IPS-18c (cell line): ENCODE results near the gene CCDC91.
A peak's percentile ranks its signal among the peaks of the same experiment; 100 is the strongest.

Experiments
- H3K4me3 ChIP-seq: 2 replicates; pipeline ENCODE4 v1.7.0; 2013; ENCODE audit warnings: low read depth, mild to moderate bottlenecking, low read length, moderate library complexity; ENCODE audit not compliant: insufficient read depth
- H3K9me3 ChIP-seq: one replicate; pipeline ENCODE4 v1.6.1; 2013; ENCODE audit warnings: mild to moderate bottlenecking, low read length, moderate library complexity; ENCODE audit not compliant: control insufficient read depth, insufficient read depth

Gene CCDC91, protein sequence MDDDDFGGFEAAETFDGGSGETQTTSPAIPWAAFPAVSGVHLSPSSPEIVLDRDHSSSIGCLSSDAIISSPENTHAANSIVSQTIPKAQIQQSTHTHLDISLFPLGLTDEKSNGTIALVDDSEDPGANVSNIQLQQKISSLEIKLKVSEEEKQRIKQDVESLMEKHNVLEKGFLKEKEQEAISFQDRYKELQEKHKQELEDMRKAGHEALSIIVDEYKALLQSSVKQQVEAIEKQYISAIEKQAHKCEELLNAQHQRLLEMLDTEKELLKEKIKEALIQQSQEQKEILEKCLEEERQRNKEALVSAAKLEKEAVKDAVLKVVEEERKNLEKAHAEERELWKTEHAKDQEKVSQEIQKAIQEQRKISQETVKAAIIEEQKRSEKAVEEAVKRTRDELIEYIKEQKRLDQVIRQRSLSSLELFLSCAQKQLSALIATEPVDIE

DNA sequence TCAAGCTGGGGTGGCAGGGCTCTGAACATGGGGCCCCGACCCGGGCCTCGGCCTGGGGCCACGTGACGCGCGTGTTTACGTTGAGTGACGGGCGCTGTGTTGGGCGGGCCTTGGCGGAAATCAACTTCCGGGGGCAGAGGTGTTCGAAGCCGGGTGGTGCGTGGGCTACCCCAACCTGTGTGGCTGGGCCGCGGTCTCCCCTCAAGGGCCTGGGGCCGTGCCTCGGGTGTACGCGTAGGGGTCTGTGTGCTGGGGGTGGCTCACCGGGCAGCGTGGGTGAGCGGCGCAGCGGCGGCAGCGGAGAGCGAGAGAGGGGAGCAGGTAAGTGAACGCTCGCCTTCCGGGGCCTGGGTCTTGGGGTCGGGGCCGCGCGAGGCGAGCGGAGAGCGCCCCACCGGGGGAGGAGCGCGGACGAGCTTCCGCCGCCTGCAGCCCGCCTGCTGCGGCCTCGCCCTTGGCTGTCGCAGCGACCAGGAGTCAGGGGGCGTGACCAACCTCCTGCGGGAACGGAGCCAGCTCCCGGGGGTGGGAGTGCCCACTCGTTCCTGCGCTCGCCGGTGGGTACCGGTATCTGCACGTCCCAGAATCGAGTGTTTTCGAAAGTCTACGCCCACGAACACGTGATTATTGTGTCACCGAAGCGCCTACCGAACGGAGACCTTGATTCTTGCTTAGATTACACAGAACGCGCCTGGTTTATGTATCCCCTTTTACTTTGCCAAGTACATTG lies at the start of gene CCDC91:
TSS of gene CCDC91 (plus strand) at position 136 of the 730 bp plus-strand sequence. CDS start 66,760 bp downstream, outside the sequence.
- Histone ChIP-seq H3K9me3 (no peaks in the 10 kb centered on the region), H3K4me3 (peak within 1 kb of the TSS; percentile 78)

DNA sequence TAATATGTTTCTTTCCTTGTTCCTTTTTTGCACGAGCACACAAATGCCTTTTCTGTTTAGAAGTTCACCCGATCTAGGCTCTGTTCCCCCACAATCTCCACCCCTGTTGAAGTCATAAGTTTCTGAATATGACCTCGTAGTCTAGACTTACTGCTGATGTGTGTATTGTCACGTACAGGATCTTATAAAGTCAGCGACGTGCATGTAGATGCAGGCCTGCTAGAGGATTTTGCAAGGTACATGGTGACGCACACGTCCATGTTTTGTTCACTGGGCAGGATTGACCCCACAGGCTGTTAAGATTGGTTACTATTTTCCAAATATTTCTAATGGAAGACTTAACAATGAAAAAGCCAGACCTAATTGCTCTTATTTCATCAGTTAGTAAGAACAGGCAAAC lies 46.2 kb upstream of the CCDC91 start:
- Histone ChIP-seq H3K4me3 (no peak overlapping the region), H3K9me3 (no peaks in the 10 kb centered on the region)

DNA sequence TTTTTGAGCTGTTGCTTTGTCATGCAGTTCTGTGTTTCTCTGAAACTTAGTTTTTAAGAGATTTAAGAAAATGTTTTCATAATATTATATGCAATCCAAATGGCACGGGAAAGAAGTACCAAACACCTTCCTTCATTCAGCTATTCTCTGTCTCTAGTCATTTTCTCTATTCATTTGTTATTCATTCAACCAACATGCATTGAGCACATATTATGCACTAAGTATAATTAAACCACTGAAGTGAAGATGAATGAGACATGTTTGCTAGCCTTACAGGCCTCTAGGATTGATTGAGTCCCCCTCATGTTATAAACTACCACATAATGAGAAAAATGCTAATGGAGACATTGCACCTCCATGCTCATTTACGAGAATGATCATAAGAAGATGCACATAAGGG lies 45.7 kb upstream of the CCDC91 start:
- Histone ChIP-seq H3K9me3 (no peaks in the 10 kb centered on the region), H3K4me3 (no peak overlapping the region)

DNA sequence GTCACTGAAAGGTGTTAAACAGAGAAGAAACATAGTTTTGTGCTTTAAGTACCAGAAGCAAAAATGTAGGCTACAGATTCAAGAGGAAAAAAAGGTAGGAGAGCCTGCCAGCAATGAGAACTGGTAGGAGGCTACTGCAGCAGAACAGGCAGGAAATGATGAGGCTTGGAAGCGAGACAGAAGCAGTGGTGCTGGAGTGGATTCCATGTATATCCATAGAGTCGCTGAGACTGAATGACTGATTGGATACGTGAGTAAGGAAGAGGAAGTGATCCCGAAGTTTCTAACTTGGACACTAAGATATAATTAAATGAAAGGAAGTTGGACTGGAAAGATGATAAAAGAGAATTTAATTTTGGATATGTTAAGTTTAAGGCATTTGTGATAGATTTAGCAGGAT lies 45.0 kb upstream of the CCDC91 start:
- Histone ChIP-seq H3K4me3 (no peak overlapping the region), H3K9me3 (no peaks in the 10 kb centered on the region)

DNA sequence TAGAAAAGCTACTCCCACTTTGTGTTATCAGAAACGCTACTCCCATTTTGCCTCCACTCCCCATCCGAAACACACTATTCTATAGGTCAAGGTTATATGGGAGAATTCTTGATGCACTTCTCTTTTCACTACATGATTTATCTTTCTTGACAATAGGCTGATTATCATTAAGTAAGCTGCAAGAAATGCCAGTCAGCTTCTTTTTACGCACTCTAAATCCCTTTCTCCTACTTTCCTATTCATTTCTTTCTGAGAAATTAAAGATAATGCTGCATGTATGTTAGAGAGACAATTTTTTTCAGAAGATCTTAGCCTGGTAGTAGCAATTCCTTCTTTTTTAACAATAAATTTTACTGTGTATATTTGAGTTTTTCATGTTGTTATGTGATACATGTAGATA lies 41.0 kb upstream of the CCDC91 start:
- H3K4me3 ChIP-seq = no peak overlapping the region
- H3K9me3 ChIP-seq = no peaks in the 10 kb centered on the region

DNA sequence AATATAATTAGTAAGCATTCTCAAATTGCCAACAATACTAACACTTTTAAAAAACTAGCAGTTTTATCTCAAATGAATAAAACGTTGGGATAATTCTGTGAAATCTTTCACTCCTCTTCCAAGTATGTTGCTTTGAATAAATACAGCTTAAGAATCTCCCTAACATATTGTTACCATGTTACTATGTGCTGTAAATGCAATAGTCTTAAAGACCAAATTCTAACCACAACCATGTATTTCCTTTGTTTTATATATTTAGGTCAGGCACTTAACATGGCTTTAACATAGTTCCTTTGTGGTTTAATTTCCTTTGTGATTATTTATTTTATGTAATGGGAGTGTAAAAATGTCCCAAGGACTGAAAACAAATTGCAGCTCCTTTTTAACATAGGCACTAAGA lies 33.9 kb upstream of the CCDC91 start:
- Histone ChIP-seq H3K9me3 (no peaks in the 10 kb centered on the region), H3K4me3 (no peak overlapping the region)

DNA sequence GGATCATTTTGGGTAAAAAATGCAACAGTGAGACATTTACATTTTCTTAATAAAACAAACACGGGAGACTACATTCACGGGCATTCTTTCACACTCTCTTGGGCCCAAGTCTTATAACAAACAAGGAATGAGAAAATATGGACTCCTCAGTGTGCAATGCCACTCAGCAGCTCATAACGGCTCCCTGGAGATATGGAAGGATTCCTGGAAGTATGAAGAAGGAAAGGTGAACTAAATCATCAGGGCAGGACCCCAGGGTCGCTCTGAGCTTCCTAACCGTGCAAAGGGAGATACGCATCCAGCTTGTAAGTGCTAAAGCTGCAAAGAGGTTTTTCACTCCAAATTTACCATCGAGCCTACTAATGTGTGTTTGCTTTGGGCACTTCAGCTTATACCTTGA lies 33.5 kb upstream of the CCDC91 start:
- Histone ChIP-seq H3K9me3 (no peaks in the 10 kb centered on the region), H3K4me3 (no peak overlapping the region)

DNA sequence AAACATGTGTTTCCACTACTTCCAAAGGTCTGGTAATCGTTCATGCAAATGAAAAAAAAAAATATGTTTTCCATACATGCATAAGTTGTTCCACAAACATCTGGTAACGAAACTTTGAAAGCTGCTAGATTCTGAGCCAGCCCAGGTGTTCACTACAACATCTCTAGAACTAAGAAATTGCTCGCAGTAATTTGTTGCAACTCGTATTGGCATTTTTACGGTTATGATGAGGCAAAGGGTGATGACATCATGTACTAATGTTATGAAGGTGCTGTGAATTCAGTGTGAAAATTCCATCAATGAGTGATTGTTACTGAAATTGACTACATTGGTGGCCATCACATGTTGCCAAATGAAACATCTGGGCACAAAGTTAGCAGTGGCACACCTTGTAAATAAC lies 31.9 kb upstream of the CCDC91 start:
- Histone ChIP-seq H3K4me3 (no peak overlapping the region), H3K9me3 (no peaks in the 10 kb centered on the region)

DNA sequence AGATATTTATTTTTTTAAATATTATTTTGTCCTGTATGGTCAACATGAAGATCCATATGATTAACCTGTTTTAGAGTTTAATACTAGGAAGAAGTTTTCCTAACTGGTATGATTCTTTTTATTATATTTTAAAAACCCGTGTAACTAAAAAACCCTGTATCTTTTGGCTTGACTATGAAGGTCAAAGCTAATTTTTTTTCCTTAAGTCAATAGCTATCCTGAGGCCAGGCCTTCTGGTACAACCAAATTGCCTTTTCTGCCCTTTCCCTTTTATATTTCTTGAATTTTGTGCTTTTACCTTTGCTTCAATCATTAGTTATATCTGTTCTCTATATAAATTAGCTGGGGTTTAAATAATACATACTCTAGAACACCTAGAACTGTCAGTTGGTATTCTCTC lies 30.6 kb upstream of the CCDC91 start:
- no peaks in the 10 kb centered on the region for H3K9me3 ChIP-seq

DNA sequence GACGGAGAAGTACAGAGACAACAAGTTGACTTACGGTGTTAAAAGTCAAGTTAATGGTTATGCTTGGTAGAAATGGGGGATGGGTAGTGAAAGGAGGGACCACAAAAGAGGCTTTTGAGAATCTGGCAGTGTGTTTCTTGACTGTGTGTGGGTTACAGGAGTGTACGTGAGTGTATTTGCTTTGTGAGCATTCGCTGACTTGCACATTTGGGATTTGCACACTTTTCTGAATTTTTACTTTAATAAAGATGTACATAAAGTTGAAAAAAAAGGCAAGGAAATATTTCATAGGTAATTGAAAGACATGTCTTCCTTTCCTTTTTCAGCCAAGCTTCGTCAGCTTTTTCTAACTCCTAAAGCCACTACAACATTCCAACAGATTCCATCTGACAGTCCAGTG lies 28.6 kb upstream of the CCDC91 start:
- Histone ChIP-seq H3K4me3 (no peak overlapping the region), H3K9me3 (no peaks in the 10 kb centered on the region)

More for the DNA sequence above, 30.6 kb upstream of the CCDC91 start:
- no peak overlapping the region for H3K4me3 ChIP-seq

DNA sequence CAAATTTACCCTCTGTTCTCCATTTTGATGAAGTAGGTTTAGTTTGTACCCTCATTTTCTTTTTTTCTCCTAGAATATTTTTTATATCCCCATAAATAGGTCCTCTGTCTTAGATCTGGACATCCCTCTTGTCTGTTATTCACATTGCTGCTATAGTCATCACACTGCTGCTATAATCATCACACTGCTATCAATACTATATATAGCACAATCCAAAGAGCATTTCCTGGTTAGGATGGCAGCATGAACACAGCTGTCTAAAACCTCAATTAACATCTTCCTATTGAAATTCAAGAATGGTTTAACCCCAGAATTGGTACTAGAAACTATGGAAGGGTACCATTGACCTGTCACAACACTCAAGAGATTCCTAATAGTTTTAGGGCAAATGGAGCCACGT lies 27.6 kb upstream of the CCDC91 start:
- Histone ChIP-seq H3K9me3 (no peaks in the 10 kb centered on the region), H3K4me3 (no peak overlapping the region)

DNA sequence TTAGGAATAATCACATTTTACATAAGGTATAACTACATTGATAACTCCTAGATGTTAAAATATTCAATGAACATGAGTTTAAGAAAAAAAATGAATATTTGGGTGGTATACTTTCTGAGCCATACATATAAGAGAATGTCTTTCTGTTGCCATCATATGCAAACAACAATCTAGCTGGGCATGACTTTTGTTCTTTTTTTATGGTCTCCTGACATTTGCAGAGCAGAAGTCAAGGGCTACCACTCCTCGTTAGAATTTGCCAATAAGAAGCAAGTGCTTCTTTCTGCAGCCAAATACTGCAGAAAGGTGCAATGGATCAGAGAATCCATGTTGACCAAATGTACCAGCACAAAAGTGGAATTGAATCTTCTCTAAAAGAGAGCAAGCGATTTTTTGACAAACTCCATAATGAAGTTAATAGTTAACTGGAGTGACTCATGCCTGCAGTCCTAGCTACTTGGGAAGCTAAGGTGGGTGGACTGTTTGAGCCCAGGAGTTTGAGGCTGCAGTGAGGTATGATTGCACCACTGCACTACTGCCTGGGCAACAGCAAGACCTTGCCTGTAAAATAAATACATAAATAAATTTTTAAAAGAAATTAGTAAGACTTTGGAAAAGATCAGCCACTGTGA lies 25.5 kb upstream of the CCDC91 start:
- no peak overlapping the region for H3K4me3 ChIP-seq
- H3K9me3 ChIP-seq = no peaks in the 10 kb centered on the region

DNA sequence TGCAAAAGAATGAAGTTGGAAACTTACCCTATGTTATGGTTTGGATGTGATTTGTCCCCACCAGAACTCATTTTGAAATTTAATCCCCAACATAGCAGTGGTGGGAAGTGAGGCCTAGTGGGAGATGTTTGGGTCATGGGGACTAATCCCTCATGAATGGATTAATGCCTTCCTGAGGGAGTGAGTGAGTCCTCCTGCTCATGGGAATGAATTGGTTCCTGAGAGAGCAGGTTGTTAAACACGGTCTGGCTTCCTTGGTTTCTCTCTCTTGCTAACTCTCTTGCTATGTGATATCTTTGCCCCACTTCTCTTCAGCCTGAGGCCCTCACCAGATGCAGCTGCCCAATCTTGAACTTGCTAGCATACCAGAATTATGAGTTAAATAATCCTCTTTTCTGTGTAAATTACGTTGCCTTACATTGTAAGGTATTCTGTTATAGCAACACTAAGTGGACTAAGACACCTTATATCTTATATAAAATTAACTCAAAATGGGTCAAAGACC lies 22.2 kb upstream of the CCDC91 start:
- H3K4me3 ChIP-seq = no peak overlapping the region
- H3K9me3 ChIP-seq = no peaks in the 10 kb centered on the region

DNA sequence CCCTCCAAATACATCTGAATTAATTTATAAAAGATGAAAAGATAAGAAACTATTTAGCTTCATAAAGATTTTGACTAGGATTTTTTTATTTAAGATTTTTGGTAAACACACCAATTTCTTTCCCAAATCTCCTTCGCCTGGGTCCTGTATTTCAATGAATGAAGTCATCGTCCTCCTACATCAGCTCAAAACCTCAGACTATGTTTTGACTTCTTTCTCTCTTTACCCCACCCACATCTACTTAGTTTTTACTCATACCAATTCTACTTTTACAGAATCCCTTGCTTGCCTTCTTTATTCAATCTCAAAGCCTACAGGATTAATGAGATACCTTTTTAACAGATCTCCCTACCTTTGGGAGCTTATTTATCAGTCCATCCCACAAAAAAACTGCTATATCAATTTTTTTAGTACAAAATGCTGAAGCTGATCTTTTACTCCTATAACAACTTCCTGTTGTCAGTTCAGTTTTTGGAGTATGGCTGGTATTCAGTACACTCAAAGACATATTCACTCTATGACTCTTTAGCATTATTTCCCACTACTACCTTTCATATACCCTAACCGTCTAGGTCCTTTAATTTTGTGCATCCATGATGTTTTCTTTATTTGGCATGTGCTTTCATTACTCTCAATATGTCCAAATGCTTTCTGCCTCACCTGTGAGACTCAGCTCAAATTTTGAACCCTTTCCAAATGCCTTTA lies 18.7 kb upstream of the CCDC91 start:
- no peak overlapping the region for H3K4me3 ChIP-seq
- no peaks in the 10 kb centered on the region for H3K9me3 ChIP-seq

DNA sequence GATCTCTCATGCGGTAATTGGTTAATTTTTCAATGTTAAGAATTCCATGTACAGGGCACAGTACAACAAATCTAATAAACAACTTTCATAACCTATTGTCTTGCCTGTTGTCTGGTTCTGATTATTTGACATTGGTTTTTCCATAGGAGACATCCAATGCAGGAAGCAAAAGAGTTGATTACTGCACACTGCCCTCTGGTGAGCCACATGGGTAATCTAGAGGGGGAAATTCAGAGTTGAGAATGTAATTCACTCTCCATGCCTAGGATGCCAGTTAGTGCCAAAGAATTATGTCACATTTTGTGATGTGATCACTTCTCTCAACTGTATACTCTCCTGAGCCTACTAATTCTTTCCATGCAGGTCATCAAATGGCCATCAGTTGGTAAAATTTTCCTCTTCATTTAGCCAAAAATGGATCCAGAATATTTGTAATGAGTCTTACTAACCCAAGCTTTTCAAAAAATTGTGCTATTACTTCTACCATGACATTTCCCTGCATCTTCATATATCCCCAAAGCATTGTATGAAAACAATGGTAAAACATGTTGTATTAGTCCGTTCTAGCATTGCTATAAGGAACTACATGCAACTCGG lies 17.7 kb upstream of the CCDC91 start:
- Histone ChIP-seq H3K4me3 (no peak overlapping the region), H3K9me3 (no peaks in the 10 kb centered on the region)

DNA sequence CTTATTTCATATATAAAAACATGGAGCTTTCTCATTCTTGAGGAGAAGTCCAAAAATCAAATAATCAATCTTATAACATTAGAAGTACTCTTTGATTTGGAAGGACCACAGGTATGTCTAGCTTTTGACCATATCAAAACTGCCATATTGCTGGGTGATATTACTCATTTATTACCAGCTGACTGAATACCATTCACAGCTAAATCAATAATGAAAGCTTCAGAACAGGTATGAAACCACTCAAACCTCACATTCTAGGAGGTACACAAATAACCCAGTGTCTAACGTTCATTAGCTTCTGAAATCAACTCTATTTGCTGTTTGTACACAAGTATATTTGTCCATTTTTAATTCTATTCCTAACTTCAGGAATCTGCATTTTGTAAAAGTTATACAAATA lies 16.8 kb upstream of the CCDC91 start:
- no peaks in the 10 kb centered on the region for H3K9me3 ChIP-seq
- no peak overlapping the region for H3K4me3 ChIP-seq

DNA sequence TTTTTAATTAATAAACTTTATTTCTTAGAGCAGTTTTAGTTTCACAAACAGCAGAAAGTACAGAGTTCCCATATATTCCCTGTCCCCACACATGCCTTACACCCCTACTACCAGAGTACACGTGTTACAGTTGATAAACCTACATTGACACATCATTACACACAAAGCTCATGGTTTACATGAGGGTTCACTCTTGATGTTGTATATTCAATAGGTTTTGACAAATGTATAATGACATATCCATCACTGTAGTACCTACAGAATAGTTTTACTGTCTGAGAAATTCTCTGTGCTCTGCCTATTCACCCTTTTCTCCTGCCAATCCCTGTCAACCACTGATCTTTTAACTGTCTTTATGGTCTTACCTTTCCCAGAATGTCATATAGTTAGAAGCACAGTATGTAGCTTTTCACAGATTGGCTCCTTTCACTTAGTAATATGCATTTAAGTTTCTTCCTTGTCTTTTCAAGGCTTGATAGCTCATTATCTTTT lies 15.1 kb upstream of the CCDC91 start:
- Histone ChIP-seq H3K9me3 (no peaks in the 10 kb centered on the region), H3K4me3 (no peak overlapping the region)
